Measurements from ENCODE around the gene ZNF436.
"Not testable (repeated sequence)": the region's sequence is repeated elsewhere in the genome, so short reads cannot be mapped to it uniquely, and the experiment has no call there.

Gene ZNF436

GRCh38 chr1:23331713-23332112 lies 37.9 kb downstream of the ZNF436 start:
- no peak for TF ChIP-seq CTCF (conservative IDR thresholded peaks at IDR 0.05; ENCODE audit: low read depth, low read length)
- no peak overlapping the region for H2AFZ ChIP-seq (ENCODE audit: low read depth)
- no peaks in the 10 kb centered on the region for H3K4me1 ChIP-seq (ENCODE audit: low read depth, poor library complexity, severe bottlenecking)
- peaks cover 16% of the 10 kb centered on the region for H3K36me3 ChIP-seq (ENCODE audit: insufficient read depth)
- H4K20me1 ChIP-seq (ENCODE audit: insufficient read depth), result no peaks in the 10 kb centered on the region; the same call in 1 of the 2 replicates
- no peaks in the 10 kb centered on the region for H3K27me3 ChIP-seq (ENCODE audit: insufficient read depth, low read depth)
- H3K4me2 ChIP-seq, result no peak overlapping the region
- no peak overlapping the region for H3K4me3 ChIP-seq (IDR thresholded peaks at IDR 0.05; ENCODE audit: insufficient read depth, low read depth, low read length)
- H3K27ac ChIP-seq, result no peak overlapping the region
- no peak overlapping the region for H3K9ac ChIP-seq
- peaks cover 78% of the 10 kb centered on the region for H3K79me2 ChIP-seq (ENCODE audit: insufficient read depth, low read depth)

GRCh38 chr1:23330846-23331245 lies 38.8 kb downstream of the ZNF436 start:
- no peak overlapping the region for H3K4me3 ChIP-seq (IDR thresholded peaks at IDR 0.05; ENCODE audit: insufficient read depth, low read depth, low read length)
- no peaks in the 10 kb centered on the region for H3K4me1 ChIP-seq (ENCODE audit: low read depth, poor library complexity, severe bottlenecking)
- H3K9ac ChIP-seq, result no peak overlapping the region
- H2AFZ ChIP-seq (ENCODE audit: low read depth), result no peak overlapping the region
- peaks cover 80% of the 10 kb centered on the region for H3K79me2 ChIP-seq (ENCODE audit: insufficient read depth, low read depth)
- H3K27me3 ChIP-seq (ENCODE audit: insufficient read depth, low read depth), result no peaks in the 10 kb centered on the region
- TF ChIP-seq CTCF (conservative IDR thresholded peaks at IDR 0.05; ENCODE audit: low read depth, low read length), result no peak
- no peaks in the 10 kb centered on the region; the same call in 1 of the 2 replicates for H4K20me1 ChIP-seq (ENCODE audit: insufficient read depth)
- no peak overlapping the region for H3K27ac ChIP-seq
- H3K4me2 ChIP-seq, result no peak overlapping the region
- peaks cover 14% of the 10 kb centered on the region for H3K36me3 ChIP-seq (ENCODE audit: insufficient read depth)

- no peak overlapping the region for H3K27ac ChIP-seq
- H3K36me3 ChIP-seq (ENCODE audit: insufficient read depth), result peaks cover 9% of the 10 kb centered on the region
- H3K79me2 ChIP-seq (ENCODE audit: insufficient read depth, low read depth), result peaks cover 60% of the 10 kb centered on the region
- no peak overlapping the region for H3K9ac ChIP-seq
- no peak overlapping the region for H2AFZ ChIP-seq (ENCODE audit: low read depth)
- no peak for TF ChIP-seq CTCF (conservative IDR thresholded peaks at IDR 0.05; ENCODE audit: low read depth, low read length)
- no peaks in the 10 kb centered on the region for H3K27me3 ChIP-seq (ENCODE audit: insufficient read depth, low read depth)
- peaks cover 4% of the 10 kb centered on the region for H3K4me1 ChIP-seq (ENCODE audit: low read depth, poor library complexity, severe bottlenecking)
- no peak overlapping the region for H3K4me3 ChIP-seq (IDR thresholded peaks at IDR 0.05; ENCODE audit: insufficient read depth, low read depth, low read length)
- no peak overlapping the region for H3K4me2 ChIP-seq
- H4K20me1 ChIP-seq (ENCODE audit: insufficient read depth), result peaks cover 9% of the 10 kb centered on the region; the same call in 1 of the 2 replicates
Observed at GRCh38 chr1:23325393-23325792, 44.2 kb downstream of the ZNF436 start.

- Histone ChIP-seq H2AFZ (ENCODE audit: low read depth) (no peak overlapping the region), H3K4me1 (ENCODE audit: low read depth, poor library complexity, severe bottlenecking) (peaks cover 4% of the 10 kb centered on the region), H3K27me3 (ENCODE audit: insufficient read depth, low read depth) (no peaks in the 10 kb centered on the region), H3K4me3 (IDR thresholded peaks at IDR 0.05; ENCODE audit: insufficient read depth, low read depth, low read length) (no peak overlapping the region), H3K79me2 (ENCODE audit: insufficient read depth, low read depth) (peaks cover 49% of the 10 kb centered on the region), H3K4me2 (no peak overlapping the region), H3K36me3 (ENCODE audit: insufficient read depth) (peaks cover 3% of the 10 kb centered on the region), H3K9ac (no peak overlapping the region), H4K20me1 (ENCODE audit: insufficient read depth) (peaks cover 18% of the 10 kb centered on the region; the same call in 1 of the 2 replicates), H3K27ac (0 out of 2 replicates have a peak overlapping the region, but pooled peaks have one; percentile 18)
- TF ChIP-seq CTCF (conservative IDR thresholded peaks at IDR 0.05; ENCODE audit: low read depth, low read length), result no peak
Observed at GRCh38 chr1:23322770-23323169, 46.9 kb downstream of the ZNF436 start.

GRCh38 chr1:23310280-23310679 lies 59.4 kb downstream of the ZNF436 start:
- not testable (repeated sequence) for H3K4me1 ChIP-seq (ENCODE audit: low read depth, poor library complexity, severe bottlenecking); H3K4me2 ChIP-seq; H3K27me3 ChIP-seq (ENCODE audit: insufficient read depth, low read depth); H3K4me3 ChIP-seq (IDR thresholded peaks at IDR 0.05; ENCODE audit: insufficient read depth, low read depth, low read length); H3K27ac ChIP-seq; H3K9ac ChIP-seq; H2AFZ ChIP-seq (ENCODE audit: low read depth); H4K20me1 ChIP-seq (ENCODE audit: insufficient read depth); H3K36me3 ChIP-seq (ENCODE audit: insufficient read depth)
- peaks cover 17% of the 10 kb centered on the region; the same call in 1 of the 2 replicates for H3K79me2 ChIP-seq (ENCODE audit: insufficient read depth, low read depth)
